Endothelial cell of umbilical vein (primary cell): Measurements from ENCODE around the gene NFATC3. TPM values are rescaled to one million over a fixed set of nuclear protein-coding genes. Genes with fewer than 3 reads are reported as not detected.
A peak's percentile ranks its signal among the peaks of the same experiment; 100 is the strongest.

Experiments used
- BruUV-seq: library from RNA; stranded (reverse); fragments of 400-500 nt; replicated peaks from 2 replicates; lab custom pipeline; 2021; lab: Mats Ljungman, UMichigan
- CTCF ChIA-PET: fragments of 300-600, 350-600 bp; sonication (Branson Sonifier 250); formaldehyde crosslinking; loops from one replicate; lab custom pipeline; 2021; ENCODE audit warnings: antibody characterized with exemption, inconsistent platforms; lab: Charles Lee
- POLR2A ChIA-PET: fragments of 300-600, 350-600 bp; sonication (Branson Sonifier 250); formaldehyde crosslinking; loops from one replicate; lab custom pipeline; 2021; ENCODE audit warnings: antibody characterized with exemption, inconsistent platforms; lab: Charles Lee
- DNase-seq: peaks from one replicate; pipeline ENCODE4 v3.0.0-alpha.2; 2011; ENCODE audit warnings: low read depth, low spot score
- FAIRE-seq: peaks from 2 replicates; lab custom pipeline; 2011; peaks lifted over from hg19 to GRCh38; lab: Jason Lieb, UNC
- H2AFZ ChIP-seq: 2 replicates; pipeline ENCODE4 v1.6.0; 2012; ENCODE audit warnings: low read depth, low read length, control low read depth, inconsistent platforms
- H3K27ac ChIP-seq: 2 replicates; pipeline ENCODE4 v1.5.1; 2011; ENCODE audit warnings: low read depth, mild to moderate bottlenecking, control low read depth, low read length, moderate library complexity; ENCODE audit not compliant: insufficient read depth
- H3K27me3 ChIP-seq, 2 experiments: 2 replicates each; pipeline versions ENCODE4 v1.6.0 to v1.6.1; 2011; ENCODE audit warnings: low read length in 2 of 2, mixed read lengths in 1 of 2; ENCODE audit not compliant: control insufficient read depth in 2 of 2, insufficient read depth in 2 of 2
- H3K36me3 ChIP-seq, 2 experiments: 2 replicates in 1 of 2; 3 replicates in 1 of 2; pipeline ENCODE4 v1.5.1; 2011; ENCODE audit warnings: low read length in 2 of 2, mild to moderate bottlenecking in 1 of 2, moderate library complexity in 1 of 2; ENCODE audit not compliant: control insufficient read depth in 2 of 2, insufficient read depth in 2 of 2; ENCODE audit errors: extremely low read depth in 1 of 2
- H3K4me1 ChIP-seq: 3 replicates; pipeline ENCODE4 v1.5.1; 2011; ENCODE audit warnings: mild to moderate bottlenecking, low read length; ENCODE audit not compliant: control insufficient read depth, insufficient read depth; ENCODE audit errors: extremely low read depth
- H3K4me2 ChIP-seq: 2 replicates; pipeline ENCODE4 v1.6.1; 2011; ENCODE audit warnings: low read length, control low read depth, mixed read lengths; ENCODE audit not compliant: insufficient read depth
- H3K4me3 ChIP-seq, 3 experiments: fragments of 200-600 bp in 1 of 3; sonication (generic), shearing (Covaris generic) in 1 of 3; replicated peaks in 1 of 3; 2 replicates each; pipeline ENCODE4 v1.5.1; 2011 to 2016; ENCODE audit warnings: control low read depth in 3 of 3, low read length in 3 of 3, mild to moderate bottlenecking in 2 of 3, inconsistent platforms in 1 of 3, low read depth in 1 of 3, moderate library complexity in 1 of 3; ENCODE audit not compliant: insufficient read depth in 1 of 3
- H3K79me2 ChIP-seq: 2 replicates; pipeline ENCODE4 v1.6.0; 2012; ENCODE audit warnings: low read length, inconsistent platforms; ENCODE audit not compliant: control insufficient read depth, insufficient read depth
- H3K9ac ChIP-seq: replicated peaks from 2 replicates; pipeline ENCODE3; 2011; ENCODE audit warnings: low read length, control low read depth; ENCODE audit not compliant: insufficient read depth; ENCODE audit errors: extremely low read depth
- H3K9me1 ChIP-seq: replicated peaks from 3 replicates; pipeline ENCODE4 v1.6.0; 2011; ENCODE audit warnings: mild to moderate bottlenecking, low read length; ENCODE audit not compliant: control insufficient read depth, insufficient read depth; ENCODE audit errors: extremely low read depth
- H3K9me3 ChIP-seq: replicated peaks from 2 replicates; pipeline ENCODE4 v1.5.1; 2012; ENCODE audit warnings: low read length, inconsistent platforms; ENCODE audit not compliant: control insufficient read depth, insufficient read depth
- H4K20me1 ChIP-seq: replicated peaks from 2 replicates; pipeline ENCODE3; 2011; ENCODE audit warnings: mild to moderate bottlenecking, low read length; ENCODE audit not compliant: control insufficient read depth, insufficient read depth; ENCODE audit errors: extremely low read depth
- CTCF ChIP-seq, 2 donors: IDR thresholded peaks; 1 replicate in 1 of 2; 2 replicates in 1 of 2; pipeline ENCODE4 v1.5.1; 2011; ENCODE audit warnings: low read length in 2 of 2, mild to moderate bottlenecking in 2 of 2, moderate library complexity in 2 of 2, control low read depth in 1 of 2, inconsistent platforms in 1 of 2, low read depth in 1 of 2; ENCODE audit not compliant: insufficient read depth in 1 of 2; ENCODE audit errors: extremely low read depth in 1 of 2
- EZH2 ChIP-seq: IDR thresholded peaks from 2 replicates; pipeline ENCODE4 v1.6.1; 2012; ENCODE audit warnings: borderline replicate concordance, low read depth, mild to moderate bottlenecking, moderate library complexity, low read length, inconsistent platforms; ENCODE audit not compliant: severe bottlenecking
- FOS ChIP-seq: IDR thresholded peaks from 2 replicates; pipeline ENCODE4 v1.6.1; 2011; ENCODE audit warnings: mild to moderate bottlenecking, low read length, moderate library complexity, borderline replicate concordance; ENCODE audit not compliant: insufficient read depth
- GATA2 ChIP-seq: IDR thresholded peaks from 2 replicates; pipeline ENCODE4 v1.7.0; 2011; ENCODE audit warnings: low read depth, mild to moderate bottlenecking, moderate library complexity, mixed read lengths, low read length; ENCODE audit not compliant: insufficient read length, insufficient read depth
- JUN ChIP-seq: IDR thresholded peaks from 2 replicates; pipeline ENCODE4 v1.6.1; 2011; ENCODE audit warnings: borderline replicate concordance, low read depth; ENCODE audit not compliant: insufficient read length, insufficient read depth
- MAX ChIP-seq: IDR thresholded peaks from 2 replicates; pipeline ENCODE4 v1.6.1; 2011; ENCODE audit not compliant: insufficient read depth, insufficient read length
- MYC ChIP-seq: IDR thresholded peaks from one replicate; pipeline ENCODE4 v1.6.1; 2011; ENCODE audit warnings: mild to moderate bottlenecking, low read depth, low read length
- POLR2A ChIP-seq: IDR thresholded peaks from 2 replicates; pipeline ENCODE4 v1.6.1; 2012; ENCODE audit warnings: low read depth, mild to moderate bottlenecking, control low read depth, low read length
- POLR2AphosphoS5 ChIP-seq: IDR thresholded peaks from 2 replicates; pipeline ENCODE4 v1.6.1; 2012; ENCODE audit warnings: low read depth, mild to moderate bottlenecking, control low read depth, low read length, moderate library complexity; ENCODE audit not compliant: insufficient read depth
- dilution Hi-C: fragments of 300-500 bp; cut with MboI; formaldehyde crosslinking; loops from one replicate; pipeline ENCODE4 v1.15.0; 2019; ENCODE audit warnings: low sequenced_read_pairs; ENCODE audit not compliant: extremely low pct_ligation_motif_present
- intact Hi-C: fragments of 100-400 bp; cut with micrococcal nuclease; formaldehyde crosslinking; loops from one replicate; pipeline ENCODE4 v1.10.0; 2022
- polyA plus RNA-seq, 4 experiments: library from polyadenylated mRNA; depleted of rRNA in 3 of 4; stranded (reverse) in 3 of 4; unstranded in 1 of 4; fragments of >200 nt; gene quantifications; 2 replicates each; pipeline versions ENCODE4 v1.2.1 to v1.2.3, GENCODE V29; 2011 to 2012; ENCODE audit warnings: missing spikeins in 1 of 4
- total RNA-seq: library from RNA; stranded (reverse); gene quantifications from 2 replicates; pipeline ENCODE4 v1.2.3, GENCODE V29; 2021

NFATC3 gene
- total and polyA plus RNA-seq, 2 donors (not counting 3 experiments of a cell fraction or from before 2014, with no cell fraction given), result 15.6 to 33.1 TPM

- ChIA-PET CTCF (interaction anchor here (0.7 to 6.3 kb wide), 24 partner anchors 9 to 170 kb away, joined by 3 to 212 read pairs (median 9); partner anchors contain the start of genes ESRP2, PLA2G15, PRMT7 and SLC7A6OS), POLR2A (interaction anchor here (0.8 to 1.9 kb wide), 5 partner anchors 8 to 61 kb away, joined by 3 to 11 read pairs (median 3); partner anchors contain the start of genes PRMT7 and SLC7A6OS)
- Histone ChIP-seq H3K36me3 (peaks cover 0 to 15% of the 10 kb centered on the region in 2 experiments), H4K20me1 (no peaks in the 10 kb centered on the region), H3K4me1 (peaks cover 25% of the 10 kb centered on the region), H3K79me2 (peaks cover 42% of the 10 kb centered on the region), H3K4me2 (peak overlapping the region; percentile 68), H3K9me3 (no peaks in the 10 kb centered on the region), H2AFZ (peak overlapping the region; percentile 83), H3K9ac (peak overlapping the region; percentile 91), H3K27me3 (no peaks in the 10 kb centered on the region), H3K27ac (peak overlapping the region; percentile 91), H3K9me1 (no peaks in the 10 kb centered on the region), H3K4me3 (peak overlapping the region; percentile 35 to 69 (median 66))
- DNase-seq (no peak), FAIRE-seq (peak; percentile 76)
- intact Hi-C loops, result loop anchor here (1.0 to 2.0 kb wide), 2 partner anchors 19 to 25 kb away; partner anchors contain the start of gene PLA2G15
- dilution Hi-C loops, result no loop called here
- TF ChIP-seq CTCF (IDR thresholded peaks at IDR 0.05; ENCODE audit: extremely low read depth in 1 of 2, insufficient read depth in 1 of 2, low read depth in 1 of 2, low read length in 2 of 2) (no peak), FOS (no peak), MYC (no peak), JUN (no peak), EZH2 (no peak), MAX (no peak), POLR2AphosphoS5 (no peak), POLR2A (no peak), GATA2 (no peak)
- BruUV-seq, result TSS peak; percentile 72
These were observed 178.5 kb downstream of the NFATC3 start for GRCh38 chr16:68263559-68264127.
